Activated T-helper 1 cell treated with anti-CD3 and anti-CD28 coated beads, Interleukin-2, amount 50 U/mL, for 16 hours (primary cell): ENCODE data around the gene EGFLAM.
"Not testable (repeated sequence)": the region's sequence is repeated elsewhere in the genome, so short reads cannot be mapped to it uniquely, and the experiment has no call there.

ENCODE experiments used
- DNase-seq, 2 donors: peaks; one replicate each; pipeline ENCODE4 v3.0.0-alpha.2; 2020; ENCODE audit warnings: low read depth in 1 of 2, low spot score in 1 of 2

EGFLAM gene

DNA sequence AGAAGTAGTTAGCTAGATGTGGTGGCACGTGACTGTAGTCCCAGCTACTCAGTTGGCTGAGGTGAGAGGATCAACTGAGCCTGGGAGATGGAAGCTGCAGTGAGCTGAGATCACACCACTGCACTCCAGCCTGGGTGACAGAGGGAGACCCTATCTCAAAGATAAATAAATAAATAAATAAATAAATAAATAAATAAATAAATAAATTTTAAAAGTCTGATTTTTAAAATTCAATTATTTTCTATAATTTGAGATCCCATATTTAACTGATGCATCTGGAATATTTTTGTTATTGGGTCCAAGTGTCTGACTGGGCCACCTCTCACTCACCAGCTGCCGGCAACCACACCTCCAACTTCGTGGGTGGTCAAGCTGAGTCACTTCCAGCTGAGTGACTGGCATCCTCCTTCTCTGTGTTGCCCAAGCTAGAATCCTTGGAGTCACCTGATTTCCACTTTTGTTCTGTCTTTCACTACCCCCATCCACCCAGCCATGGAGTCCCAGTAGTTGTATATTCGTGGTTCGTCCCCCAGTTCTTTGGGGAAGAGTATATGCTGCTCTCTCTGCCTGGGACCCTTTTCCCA lies 70.9 kb downstream of the EGFLAM start:
- DNase-seq: no peak

DNA sequence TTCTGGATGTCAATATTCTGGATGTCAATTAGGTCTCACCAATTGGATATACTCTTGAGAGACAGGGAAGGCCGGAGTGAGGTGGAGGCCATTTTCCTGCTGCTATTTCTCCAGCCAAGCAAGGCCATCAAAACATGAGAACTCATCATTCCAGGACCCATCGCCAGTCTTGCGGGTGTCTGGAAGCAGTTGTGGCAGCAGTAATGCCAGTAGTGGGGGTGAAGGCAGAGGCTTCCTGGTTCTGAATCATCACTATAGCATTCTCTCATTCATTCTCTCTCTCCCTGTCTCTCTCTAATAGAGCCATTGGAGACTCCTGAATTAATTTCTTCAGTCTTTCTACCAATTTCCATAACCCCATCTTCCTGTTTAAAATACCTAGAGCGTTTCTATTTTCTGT lies 71.8 kb downstream of the EGFLAM start:
- no peak for DNase-seq

DNA sequence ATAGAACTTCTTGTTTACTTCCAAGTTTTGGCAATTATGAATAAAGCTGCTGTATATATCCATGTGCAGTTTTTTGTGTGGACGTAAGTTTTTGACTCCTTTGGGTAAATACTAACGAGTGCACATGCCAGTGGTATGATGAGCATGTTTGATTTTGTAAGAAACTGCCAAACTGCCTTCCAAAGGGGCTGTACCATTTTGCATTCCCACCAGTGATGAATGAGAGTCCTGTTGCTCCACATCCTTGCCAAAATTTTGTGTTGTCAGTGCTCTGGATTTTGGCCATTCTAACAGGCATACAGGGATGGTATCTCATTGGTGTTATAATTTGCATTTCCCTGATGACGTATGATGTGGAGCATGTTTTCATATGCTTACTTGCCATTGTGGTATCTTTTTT lies 73.5 kb downstream of the EGFLAM start:
- DNase-seq: no peak

DNA sequence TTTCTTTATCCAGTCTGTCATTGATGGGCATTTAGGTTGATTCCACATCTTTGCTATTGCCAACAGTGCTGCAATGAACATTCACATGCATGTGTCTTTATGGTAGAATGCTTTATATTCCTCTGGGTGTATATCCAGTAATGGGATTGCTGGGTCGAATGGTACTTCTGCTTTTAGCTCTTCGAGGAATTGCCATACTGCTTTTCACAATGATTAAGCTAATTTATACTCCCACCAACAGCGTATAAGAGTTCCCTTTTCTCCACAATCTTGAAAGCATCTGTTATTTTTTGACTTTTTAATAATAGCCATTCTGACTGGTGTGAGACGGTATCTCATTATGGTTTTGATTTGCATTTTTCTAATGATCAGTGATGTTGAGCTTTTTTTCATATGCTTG lies 74.8 kb downstream of the EGFLAM start:
- DNase-seq: not testable (repeated sequence)

DNA sequence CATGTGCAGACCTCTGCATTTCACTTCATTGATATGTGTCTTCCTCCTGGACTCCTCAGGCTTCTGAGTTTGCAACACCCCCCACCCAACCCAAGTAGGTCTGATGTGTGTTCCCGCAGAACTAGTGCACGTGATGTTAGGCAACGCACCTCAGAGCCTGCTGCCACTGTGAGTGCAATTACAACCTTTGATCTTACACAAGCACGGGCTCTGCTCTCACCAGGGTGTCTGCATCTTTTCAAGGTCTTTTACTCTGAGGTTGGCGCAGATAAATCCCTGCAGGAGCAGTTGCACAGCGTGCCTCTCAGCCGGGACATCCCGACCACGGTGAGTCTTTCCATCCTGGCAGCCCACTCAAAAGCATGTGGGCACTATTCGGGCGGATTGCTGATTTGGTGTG lies 80.1 kb downstream of the EGFLAM start:
- DNase-seq: no peak

DNA sequence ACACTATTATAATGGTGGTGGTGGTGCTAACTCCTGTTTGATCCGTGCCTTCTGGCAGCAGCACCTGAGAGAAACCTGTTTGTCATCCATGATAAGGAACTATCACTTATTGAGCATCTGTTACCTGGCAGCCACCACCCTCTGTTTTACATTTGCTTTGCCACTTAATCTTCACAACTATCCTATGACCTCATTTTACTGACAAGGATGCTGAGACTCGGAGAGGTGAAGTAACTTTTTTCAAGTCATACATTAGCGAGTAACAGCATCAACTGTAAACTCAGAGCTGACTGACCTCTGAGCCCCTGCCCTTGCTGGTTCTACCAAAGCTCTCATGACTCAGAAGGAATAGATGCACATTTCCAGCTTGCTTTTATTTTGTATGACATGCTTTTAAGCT lies 81.1 kb downstream of the EGFLAM start:
- no peak for DNase-seq

DNA sequence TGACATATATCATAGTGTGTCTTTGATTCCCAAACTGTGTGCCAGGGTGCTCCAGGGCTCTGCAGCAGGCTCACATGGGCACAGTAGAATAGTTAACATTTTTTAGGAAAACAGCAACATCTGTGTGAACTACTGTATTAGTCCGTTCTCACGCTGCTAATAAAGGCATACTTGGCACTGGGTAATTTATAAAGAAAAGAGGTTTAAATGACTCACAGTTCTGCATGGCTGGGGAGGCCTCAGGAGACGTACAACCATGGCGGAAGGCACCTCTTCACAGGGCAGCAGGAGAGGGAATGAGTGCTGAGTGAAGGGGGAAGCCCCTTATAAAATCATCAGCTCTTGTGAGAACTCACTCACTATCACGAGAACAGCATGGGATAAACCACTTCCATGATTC lies 82.7 kb downstream of the EGFLAM start:
- no peak for DNase-seq

DNA sequence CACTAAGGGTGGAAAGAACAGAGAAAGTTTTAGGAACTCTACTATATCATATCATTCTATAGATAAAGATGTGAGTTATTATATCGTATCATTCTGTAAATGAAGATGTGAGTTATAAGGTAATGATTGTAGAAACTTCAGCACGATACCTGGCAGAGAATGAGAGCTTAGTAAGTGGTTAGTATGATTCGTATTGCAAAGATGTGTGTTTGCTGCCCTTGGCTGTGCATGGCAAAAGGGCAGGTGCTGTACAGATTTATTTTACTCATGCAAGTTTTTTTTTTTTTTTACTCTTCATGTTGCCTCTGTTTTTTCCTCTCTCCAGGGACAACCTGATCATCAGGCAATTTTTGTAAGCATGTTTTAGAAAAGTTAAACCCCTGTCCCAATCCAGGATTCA lies 83.3 kb downstream of the EGFLAM start:
- DNase-seq: no peak

DNA sequence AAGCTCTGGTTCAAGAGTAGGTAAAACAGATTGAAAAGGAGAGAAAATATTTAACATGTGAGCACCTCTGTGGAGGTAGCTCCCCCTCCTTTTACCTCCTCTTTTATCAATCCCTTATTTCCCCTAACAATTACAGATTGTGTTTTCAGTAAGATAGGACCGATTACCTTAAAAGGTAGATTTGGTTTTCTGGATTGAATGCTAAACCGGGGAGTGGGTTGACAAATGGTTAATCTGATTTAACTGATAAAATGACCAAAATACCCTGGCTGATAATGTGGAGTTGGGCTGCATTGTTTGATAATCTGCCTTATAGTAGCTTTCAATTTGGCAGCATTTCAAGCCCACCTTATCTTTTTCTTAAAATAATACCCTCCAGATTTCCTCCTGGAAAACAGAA lies 83.9 kb downstream of the EGFLAM start:
- DNase-seq: no peak

DNA sequence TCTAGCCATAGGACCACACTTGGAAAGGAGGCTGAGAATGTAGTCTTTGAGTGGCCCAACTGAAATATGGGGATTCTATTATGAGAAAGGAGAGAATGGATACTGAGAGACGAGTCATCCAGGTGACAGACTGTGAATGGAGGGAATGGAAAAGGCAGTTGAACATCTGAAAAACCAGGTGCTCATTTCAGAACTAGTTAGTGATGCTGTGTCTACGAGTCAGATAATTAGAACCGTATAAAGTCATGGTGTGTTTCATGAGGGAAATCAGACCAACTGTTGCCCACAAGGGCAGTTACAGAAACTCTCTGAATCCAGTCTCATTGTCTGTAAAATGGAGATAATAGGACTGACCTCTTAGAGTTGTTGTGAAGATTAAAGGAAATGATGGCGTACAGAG lies 86.5 kb downstream of the EGFLAM start:
- no peak for DNase-seq

DNA sequence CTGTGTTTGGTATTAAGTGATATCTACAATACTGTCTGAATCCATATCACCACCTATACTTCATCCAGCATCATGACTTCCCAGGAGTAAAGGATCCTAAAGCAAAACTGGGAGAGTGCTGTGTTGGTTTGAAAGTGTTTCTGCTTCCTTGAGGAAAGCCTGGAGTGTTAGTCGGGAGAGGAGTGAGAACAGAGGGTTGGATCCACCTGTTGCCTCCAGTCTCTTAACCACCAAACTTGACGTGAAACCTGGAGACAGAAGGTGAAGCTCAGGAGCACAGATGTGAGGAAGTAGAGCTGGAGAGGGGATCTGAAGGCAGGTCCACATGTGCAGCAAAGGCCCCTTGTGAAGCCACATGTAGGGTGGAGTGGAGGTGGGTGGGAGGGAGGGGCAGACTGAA lies 88.2 kb downstream of the EGFLAM start:
- no peak for DNase-seq

DNA sequence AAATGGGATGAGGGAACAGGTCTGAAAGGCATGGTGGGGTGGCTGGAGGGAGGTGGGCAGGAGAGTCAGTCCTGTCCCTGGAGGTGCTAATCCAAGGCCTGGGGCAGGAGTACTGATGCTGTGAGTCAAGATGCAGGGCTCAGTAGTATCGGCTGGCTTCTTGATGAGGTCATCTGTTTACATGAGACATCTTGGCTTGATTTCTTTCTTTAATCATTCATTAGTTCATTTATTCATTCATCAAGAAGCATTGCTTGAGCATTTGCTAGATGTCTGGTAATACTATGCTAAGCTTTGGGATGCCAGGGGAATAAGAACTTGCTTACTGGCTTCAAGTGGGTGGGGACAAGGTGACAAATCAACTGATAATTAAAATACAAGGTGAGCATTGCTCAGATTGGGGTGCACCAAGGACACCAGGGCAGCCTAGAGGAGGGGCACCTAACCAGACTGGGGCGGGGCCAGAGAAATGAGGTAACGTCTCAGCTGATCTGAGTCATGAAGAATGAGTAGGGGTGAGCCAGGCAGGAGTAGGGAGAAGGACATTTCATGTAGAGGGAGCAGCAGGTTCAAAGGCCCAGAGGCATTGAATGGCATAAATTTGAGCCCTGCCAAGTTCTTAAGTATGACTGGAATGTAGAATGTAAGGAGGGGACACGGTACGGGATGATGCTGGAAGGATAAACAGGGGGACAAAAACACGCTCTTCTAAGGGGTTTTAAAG lies 88.8 kb downstream of the EGFLAM start:
- no peak for DNase-seq

DNA sequence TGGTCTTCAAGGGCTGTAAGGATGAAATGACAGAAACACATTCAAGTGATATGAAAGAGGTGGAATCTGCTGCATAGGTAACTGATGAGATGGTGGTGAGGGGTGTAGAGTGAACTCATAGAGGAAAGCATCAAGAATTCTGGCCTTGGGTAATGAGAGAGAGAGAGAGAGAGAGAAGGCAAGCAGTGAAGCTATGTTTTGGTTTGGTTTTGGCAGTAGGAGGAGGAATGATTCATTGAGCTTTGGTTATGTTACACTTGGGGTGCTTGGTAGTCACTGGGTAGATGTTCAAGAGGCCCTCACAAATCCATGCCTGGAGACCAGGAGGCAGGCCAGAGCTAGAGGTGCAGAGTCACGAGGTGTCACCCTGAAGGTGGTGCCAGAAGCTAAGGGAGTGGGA lies 89.5 kb downstream of the EGFLAM start:
- DNase-seq: no peak

DNA sequence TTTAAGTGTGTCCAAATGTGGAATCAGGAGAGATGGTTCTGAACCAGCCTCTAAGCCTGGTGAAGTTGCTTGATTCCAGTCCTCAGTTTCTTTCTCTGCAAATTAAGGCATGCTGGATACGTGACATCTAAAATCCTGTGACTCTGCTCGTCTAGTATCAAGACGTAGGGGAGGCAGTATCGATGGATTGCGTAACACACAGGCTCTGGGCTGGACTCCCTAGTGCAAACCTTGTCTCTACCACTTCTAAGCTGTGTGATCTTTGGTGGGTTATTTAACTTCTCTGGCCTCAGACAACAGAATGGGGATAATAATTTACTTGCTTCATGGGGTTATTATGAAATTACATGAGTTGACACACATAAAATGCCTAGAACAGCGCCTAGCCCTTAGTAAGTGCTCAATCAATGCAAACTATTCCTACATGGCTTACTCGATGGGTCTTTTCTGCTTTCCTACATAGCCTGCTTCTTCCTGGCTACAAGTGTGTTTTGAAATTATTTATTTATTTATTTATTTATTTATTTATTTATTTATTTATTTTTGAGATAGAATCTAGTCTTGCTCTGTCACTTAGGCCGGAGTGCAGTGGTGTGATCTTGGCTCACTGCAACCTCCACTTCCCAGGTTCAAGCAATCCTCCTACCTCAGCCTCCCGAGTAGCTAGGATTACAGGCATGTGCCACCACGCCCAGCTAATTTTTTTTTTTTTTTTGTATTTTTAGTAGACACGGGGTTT lies 102.1 kb downstream of the EGFLAM start:
- no peak for DNase-seq

DNA sequence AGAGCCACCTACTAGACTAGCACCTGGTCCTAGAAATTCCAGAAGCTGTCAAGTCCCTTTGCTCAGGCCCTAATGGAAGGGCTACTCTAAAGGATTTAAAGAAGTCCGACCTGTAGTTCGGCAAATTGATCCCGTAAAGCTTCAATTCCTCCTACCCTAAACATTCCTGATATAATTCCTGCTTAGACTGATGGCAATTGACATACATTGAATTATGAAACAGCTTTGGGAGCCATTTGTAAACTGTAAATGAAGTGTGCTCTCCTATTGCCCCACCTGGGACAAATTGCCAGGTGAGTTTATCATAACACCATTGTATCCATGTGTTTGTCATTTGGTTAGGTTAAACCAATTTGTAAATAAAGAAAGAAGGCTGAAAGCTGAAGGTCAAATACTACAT lies 104.4 kb downstream of the EGFLAM start:
- no peak for DNase-seq

DNA sequence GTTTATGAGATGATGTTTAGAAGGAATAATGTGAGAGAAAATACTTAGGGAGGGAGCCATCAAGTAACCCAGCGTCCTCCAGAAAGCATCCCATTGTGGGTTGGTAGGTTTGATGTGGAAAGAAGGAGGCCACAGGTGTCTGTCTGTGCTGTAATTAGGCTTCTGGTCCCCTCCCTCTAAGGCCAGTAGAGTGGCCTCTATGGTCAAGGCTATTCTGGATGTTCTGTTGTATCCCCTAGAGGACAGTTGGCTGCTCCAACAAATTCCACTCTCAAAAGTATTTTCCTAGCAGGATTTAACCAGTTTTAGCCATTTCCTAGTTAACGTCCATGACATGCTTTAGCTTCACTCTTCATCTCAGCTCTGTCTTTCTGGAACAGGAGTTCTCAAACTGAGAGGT lies 106.5 kb downstream of the EGFLAM start:
- DNase-seq: no peak

DNA sequence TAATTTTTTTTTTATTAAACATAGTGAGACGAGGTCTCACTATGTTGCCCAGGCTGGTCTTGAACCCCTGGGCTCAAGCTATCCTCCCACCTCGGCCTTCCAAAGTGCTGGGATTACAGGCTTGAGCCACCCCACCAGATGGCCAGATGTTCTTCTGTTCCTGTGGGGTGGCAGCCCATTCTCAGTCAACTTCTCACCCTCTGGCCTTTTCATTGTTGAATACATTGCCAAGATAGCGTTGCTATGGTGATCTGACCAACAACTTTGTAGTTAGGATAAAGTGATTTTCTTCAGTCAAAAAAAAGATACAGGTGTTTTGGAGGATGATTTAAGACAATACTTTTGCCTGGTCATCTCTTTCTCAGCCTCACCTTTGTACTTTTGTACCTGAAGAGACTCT lies 109.1 kb downstream of the EGFLAM start:
- DNase-seq: no peak

DNA sequence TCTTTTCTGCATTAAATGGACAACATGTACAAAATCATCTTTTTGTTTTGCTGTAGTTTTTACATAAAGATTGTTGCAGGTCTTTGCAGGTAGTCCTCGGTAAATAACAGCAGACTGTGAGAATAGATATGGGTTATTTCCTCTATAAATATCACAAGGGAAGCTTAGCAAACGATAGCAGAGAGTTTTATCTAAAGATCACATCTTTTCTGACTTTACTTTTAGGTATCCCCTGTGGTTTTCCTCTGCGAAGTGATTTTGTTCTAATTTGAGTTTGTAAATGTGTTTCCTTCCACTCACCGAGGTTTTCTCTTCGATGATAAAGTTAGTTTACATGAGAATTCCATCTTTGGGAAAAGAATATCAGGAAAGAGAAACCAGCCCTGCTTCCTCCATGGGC lies 109.6 kb downstream of the EGFLAM start:
- no peak for DNase-seq

DNA sequence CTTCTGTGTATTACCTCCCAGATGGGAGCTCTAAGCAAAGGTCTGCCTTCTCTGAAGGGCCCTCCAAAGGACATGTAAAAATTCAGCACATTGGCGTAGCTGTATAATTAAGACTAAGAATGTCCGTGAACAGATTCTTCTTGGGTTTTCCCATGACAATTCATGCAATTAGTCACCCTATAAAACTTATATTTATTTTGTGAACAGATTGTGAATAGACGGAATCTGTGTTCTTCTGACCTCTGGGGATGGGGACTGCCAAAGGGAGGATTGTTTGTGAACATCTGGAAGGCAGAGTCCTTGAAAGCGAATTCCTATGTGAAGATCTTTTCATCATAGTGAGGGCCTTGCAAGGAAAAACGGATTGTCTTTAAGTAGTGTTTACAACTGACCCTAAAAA lies 111.3 kb downstream of the EGFLAM start:
- DNase-seq: no peak

DNA sequence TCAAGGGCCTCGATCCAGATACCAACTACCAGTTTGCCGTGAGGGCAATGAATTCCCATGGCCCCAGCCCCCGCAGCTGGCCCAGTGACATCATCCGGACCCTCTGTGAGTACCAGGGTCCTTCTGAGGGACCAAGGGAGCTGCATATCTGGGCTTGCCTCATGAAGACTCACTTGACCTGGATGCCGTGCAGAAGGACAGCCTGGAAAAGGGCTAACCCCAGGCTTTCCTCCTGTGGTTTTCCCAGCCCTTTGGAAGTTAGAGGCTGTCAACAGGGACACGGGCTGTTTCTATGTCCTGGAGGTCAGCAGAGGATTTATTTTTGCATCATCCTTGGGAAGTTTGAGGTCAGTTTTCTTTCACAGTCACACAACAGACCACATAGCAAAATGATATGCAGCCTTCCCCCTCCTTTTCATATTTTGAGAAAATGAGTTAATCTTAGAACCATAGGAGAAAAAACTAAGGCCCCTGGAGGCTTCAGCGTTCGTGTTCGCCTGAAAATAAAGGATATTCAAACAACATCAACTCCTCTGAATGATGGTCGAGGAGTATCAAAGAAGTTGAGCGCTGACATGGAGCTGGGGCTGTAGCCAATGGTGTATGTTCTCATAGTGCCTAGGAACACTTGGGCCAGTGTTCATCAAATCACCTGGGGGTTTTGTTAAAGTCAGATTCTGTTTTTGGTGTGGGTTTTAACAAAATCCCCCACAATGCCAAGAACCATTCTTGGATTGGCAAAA lies 112.2 kb downstream of the EGFLAM start:
- DNase-seq: no peak

DNA sequence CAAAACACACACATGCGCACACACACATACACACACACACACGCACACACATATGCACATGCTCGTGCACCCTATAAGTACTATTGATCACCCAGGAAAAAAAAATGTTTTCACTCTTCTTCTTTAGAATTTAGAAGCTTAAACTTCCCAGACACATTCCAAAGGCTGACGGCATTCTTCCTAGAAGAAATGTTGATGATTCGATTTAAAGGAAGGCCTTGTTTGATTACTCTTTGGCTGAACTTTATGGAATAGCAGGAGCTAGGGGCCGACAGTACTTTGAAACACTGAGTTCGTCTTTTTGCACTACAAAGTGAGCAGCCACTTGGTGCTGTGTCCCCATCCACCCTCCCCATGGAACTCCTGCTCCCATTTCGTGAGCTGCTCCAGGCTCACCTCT lies 113.2 kb downstream of the EGFLAM start:
- no peak for DNase-seq

DNA sequence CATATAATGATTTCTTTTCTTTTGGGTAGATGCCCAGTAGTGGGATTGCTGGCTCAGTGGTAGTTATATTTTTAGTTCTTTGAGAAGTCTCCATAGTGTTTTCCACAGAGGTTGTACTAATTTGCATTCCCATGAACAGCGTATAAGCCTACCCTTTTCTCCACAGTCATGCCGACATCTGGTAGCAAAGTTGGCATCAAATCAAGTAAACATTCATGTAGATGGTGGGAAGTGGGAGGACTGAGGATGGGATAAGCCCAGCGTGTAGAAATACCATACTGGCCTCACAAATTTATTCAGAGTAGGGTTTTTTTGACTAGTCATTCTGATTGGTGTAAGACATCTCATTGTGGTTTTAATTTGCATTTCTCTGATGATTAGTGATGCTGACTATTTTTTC lies 115.4 kb downstream of the EGFLAM start:
- DNase-seq: no peak
